22Rv1 (cell line): Measurements from ENCODE around the gene PADI6.
"Not testable (repeated sequence)": the region's sequence is repeated elsewhere in the genome, so short reads cannot be mapped to it uniquely, and the experiment has no call there.

Source experiments
- H3K27ac ChIP-seq: fragments of 450-650 bp; 2 replicates; pipeline ENCODE4 v1.5.1; 2017
- ZFX ChIP-seq: fragments of 450-650 bp; IDR thresholded peaks from 2 replicates; pipeline ENCODE4 v1.6.1; 2017; ENCODE audit warnings: antibody characterized with exemption, borderline replicate concordance
- TF ChIP-seq, protein P1 (sequence below): fragments of 450-650 bp; IDR thresholded peaks from 2 replicates; pipeline ENCODE4 v1.5.1; 2017; ENCODE audit warnings: mild to moderate bottlenecking

Gene PADI6

DNA sequence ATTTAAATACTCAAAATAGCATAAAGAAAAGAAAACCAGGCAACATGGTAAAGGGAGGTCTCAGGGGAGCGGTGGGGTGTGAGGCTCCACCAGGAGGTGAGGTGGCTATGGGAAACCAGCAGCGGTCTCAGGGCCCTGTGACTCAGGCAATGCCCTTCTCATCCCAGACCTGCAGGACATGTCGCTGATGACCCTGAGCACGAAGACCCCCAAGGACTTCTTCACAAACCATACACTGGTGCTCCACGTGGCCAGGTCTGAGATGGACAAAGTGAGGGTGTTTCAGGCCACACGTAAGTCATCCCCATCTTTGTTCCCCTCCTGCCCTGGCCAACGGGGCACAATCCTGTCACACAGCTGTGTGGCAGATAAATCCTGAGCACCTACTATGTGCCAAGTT lies 32.5 kb upstream of the PADI6 start:
- TF ChIP-seq, protein P1, sequence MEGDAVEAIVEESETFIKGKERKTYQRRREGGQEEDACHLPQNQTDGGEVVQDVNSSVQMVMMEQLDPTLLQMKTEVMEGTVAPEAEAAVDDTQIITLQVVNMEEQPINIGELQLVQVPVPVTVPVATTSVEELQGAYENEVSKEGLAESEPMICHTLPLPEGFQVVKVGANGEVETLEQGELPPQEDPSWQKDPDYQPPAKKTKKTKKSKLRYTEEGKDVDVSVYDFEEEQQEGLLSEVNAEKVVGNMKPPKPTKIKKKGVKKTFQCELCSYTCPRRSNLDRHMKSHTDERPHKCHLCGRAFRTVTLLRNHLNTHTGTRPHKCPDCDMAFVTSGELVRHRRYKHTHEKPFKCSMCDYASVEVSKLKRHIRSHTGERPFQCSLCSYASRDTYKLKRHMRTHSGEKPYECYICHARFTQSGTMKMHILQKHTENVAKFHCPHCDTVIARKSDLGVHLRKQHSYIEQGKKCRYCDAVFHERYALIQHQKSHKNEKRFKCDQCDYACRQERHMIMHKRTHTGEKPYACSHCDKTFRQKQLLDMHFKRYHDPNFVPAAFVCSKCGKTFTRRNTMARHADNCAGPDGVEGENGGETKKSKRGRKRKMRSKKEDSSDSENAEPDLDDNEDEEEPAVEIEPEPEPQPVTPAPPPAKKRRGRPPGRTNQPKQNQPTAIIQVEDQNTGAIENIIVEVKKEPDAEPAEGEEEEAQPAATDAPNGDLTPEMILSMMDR: no peak
- no peak for TF ChIP-seq ZFX

DNA sequence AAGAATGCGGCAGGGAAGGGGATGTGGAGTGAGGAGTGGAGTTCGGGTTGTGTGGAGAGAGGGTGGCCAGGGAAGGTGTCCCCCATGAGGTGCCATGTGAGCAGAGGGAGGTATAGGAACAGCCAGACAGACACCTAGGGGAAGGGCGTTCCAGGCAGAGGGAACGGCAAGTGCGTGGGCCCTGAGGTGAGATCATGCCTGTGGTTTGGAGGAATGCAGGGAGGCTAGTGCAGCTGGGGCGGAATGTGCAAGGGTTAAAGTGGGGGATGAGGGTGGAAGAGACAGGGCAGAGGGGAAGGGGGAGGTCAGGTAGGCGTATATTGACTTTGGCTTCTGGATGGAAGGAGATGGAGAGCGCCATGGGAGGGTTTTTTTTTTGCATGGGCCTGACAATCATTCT lies 31.6 kb upstream of the PADI6 start:
- no peak overlapping the region for H3K27ac ChIP-seq
- TF ChIP-seq, protein P1: no peak
- no peak for TF ChIP-seq ZFX

More for the DNA sequence above, 32.5 kb upstream of the PADI6 start:
- no peak overlapping the region for H3K27ac ChIP-seq

DNA sequence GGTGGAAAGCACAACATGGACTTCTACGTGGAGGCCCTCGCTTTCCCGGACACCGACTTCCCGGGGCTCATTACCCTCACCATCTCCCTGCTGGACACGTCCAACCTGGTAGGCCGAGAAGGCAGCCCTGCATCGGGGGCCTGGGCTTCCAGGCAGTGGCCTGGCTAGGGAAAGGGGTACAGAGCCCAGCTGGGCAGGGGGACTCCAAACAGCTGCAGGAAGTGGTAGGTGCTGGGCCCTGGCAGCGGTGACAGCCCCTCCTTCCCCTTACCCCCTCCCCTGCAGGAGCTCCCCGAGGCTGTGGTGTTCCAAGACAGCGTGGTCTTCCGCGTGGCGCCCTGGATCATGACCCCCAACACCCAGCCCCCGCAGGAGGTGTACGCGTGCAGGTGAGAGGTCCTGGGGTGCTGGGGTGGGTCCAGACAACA lies 30.0 kb upstream of the PADI6 start:
- no peak overlapping the region for H3K27ac ChIP-seq
- no peak for TF ChIP-seq ZFX
- TF ChIP-seq, protein P1: no peak

DNA sequence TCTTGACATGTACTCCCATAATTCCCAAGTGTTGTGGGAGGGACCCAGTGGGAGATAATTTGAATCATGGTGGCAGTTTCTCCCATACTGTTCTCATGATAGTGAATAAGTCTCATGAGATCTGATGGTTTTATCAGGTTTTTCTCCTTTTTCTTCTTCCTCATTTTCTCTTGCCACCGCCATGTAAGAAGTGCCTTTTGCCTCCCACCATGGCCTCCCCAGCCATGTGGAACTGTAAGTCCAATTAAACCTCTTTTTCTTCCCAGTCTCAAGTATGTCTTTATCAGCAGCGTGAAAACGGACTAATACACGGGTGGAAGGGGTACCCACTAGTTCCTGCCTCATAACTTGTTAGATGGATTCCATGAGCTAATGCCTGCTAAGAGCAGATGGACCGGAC lies 26.5 kb upstream of the PADI6 start:
- not testable (repeated sequence) for H3K27ac ChIP-seq

DNA sequence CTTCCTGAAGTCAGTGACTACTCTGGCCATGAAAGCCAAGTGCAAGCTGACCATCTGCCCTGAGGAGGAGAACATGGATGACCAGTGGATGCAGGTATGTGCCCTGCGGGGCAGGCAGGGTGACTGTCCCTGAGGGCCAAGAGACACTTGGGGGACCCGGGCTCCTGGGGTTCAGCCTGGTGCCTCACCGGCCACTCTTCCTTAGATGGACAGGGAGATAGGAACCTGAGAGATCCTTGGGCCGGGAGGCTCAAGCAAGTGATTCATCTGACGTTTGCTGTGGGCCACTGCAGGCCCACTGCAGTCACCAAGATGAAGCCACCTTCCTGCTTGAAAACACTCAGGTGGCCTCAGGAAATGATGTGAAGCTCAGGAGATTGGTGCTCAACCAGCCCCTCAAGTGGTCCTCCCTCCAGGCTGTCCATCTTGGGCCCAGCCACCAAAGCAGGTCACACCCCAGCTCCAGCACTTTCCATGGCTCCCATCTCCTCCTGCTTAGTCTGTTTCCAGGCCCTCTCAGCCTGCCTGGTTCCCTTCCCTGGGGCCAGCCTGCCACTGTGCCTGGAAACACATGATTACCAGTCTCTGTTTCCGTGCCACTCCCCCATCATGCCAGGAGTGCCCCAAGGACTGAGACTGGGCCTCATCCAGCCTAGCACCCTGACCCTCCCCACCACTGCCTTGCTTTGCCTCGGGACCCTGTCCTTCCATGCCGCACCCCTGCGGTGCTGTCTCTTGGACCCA lies 25.8 kb upstream of the PADI6 start:
- no peak for TF ChIP-seq ZFX
- TF ChIP-seq, protein P1: no peak
- H3K27ac ChIP-seq: no peak overlapping the region

DNA sequence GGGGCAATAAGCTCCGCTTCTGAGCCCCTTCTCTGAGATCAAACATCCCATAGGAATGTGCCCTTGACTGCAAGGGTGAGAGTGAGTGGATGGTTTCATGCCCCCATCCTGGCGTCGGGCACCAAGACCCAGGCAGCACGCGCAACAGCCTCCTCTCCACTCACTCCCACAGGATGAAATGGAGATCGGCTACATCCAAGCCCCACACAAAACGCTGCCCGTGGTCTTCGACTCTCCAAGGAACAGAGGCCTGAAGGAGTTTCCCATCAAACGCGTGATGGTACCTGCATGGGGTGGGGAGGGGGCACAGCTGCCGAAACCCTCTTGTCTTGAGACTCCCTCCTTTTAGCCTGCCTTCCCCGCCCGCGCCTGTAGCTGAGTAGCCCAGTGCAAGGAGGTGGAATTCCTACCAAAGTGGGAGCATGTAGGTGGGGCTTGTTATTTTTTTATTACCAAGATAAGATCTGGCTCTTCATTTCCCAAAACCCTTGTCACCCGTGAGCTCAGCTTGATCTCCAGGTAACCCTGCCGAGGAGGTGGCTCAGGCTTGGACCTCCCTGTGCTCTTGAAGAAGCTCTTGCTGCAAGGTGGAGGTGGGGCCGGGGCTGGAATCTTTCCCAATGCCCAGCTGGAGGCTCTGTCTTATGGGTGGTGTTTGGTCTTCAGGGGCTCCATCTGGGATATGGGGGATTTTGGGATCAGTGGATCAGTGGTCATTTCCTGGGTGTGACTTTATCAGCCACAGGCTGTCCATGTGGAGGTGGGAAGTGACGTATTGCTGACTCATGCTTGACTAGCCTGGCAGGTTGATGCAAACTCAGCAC lies 24.0 kb upstream of the PADI6 start:
- TF ChIP-seq ZFX: no peak
- TF ChIP-seq, protein P1: no peak
- H3K27ac ChIP-seq: no peak overlapping the region

DNA sequence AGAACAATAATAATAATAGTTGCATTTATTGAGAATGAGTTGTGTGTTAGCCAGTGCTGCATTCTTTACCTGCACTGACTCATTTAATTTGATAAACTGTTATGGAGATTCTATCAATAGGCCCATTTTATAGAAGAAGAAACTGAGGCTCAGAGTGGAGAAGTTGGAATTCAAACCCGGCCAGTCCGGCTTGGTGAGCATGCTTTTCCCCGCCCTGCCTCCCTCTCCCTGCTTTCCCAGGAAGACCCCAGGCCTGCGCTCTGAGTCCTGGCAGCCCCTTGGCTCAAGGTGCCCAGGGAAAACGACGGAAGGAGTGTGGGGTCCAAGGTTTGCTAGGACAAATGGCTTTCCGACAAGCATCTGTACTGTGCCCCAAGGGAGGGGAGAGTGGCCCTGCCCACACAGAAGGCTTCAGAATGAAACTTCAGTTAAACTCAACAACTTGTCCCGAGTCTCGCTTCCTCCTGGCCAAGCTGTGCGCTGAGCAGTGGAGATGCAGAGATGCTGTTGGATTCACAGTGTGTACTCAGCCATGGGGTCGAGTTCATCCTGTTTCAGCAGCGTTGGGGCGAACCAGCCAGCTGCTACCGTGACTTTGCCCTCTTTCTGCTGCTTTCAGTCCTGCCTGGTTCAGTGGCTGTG lies 23.3 kb upstream of the PADI6 start:
- TF ChIP-seq, protein P1: no peak
- TF ChIP-seq ZFX: no peak
- H3K27ac ChIP-seq: no peak overlapping the region
